Measurements from ENCODE around the gene PDZD4. TPM values are rescaled to one million over a fixed set of nuclear protein-coding genes. Genes with fewer than 3 reads are reported as not detected.

PDZD4 gene
- total and polyA plus RNA-seq, 10 donors = 3.7 to 21.8 (median 10.6) TPM

DNA sequence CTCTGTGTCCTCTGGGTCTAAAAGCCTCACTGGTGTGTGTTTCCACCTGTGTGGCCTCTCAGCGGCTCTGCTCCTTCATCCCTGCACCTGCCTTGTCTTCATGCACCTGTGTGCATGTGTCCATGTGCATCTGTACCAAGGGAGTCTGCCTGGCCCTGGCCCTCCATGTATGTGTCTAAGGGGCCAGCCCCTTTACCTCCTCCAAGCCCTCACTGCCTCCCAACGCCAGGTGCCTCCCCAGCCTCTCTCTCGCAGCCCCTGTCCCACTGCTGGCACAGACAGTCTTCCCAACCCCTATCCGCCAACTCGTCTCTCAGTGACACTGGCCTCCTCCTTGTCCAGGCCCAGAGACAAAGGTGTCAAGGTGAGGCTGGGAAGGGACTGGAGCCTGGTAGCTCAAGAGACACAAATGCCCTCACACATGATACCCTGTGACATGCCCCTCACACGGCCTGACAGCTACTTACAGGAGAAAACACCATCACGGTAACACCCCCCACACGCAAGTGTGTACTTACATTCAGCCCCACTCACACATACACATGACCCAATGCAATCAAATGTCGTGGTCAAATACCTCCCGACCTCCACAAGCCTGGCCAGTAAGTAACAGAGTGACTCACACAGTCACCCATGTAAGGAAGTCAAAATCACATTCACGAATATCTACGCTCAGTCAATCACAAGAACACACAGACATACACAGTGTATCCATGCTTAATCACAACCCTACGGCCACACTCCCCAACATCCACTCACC is 44.2 kb upstream of the PDZD4 start:
- 79 to 91% (median 84%) methylated on average over 10 to 13 of the region's 13 CpGs for WGBS, 5 donors
- peak; percentile 59 for DNase-seq
- H3K27me3 ChIP-seq (replicated peaks in 1 of 7) = peaks cover 0 to 70% (median 30%) of the 10 kb centered on the region in 7 donors

DNA sequence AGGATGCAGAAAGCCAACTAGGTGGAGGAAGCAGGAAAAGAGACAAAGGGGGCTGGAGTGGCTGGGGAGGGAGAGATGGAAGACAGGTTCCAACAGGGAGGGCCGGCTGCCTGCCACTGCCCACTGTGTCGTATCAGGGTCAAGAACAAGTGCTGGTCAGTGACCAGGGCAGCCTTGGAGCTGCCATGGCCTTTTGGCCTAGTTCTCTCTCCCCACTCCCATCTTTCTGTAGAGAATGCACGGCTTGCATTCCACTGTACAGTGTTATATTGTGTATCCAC is 43.7 kb upstream of the PDZD4 start:
- Histone ChIP-seq H3K27ac (no peak overlapping the region), H3K9me3 (no peaks in the 10 kb centered on the region), H3K36me3 (no peaks in the 10 kb centered on the region), H3K4me3 (no peak overlapping the region), H3K27me3 (replicated peaks in 1 of 7) (peaks cover 0 to 68% (median 26%) of the 10 kb centered on the region in 7 donors), H3K4me1 (no peaks in the 10 kb centered on the region)
- peak; percentile 65 for DNase-seq
- intact Hi-C loops (cut with DNase I; ENCODE audit: low total_unique reads) = no loop called here
- WGBS, 5 donors = 28 to 77% (median 49%) methylated on average over 2 to 3 of the region's 3 CpGs
- TF ChIP-seq, protein P1, sequence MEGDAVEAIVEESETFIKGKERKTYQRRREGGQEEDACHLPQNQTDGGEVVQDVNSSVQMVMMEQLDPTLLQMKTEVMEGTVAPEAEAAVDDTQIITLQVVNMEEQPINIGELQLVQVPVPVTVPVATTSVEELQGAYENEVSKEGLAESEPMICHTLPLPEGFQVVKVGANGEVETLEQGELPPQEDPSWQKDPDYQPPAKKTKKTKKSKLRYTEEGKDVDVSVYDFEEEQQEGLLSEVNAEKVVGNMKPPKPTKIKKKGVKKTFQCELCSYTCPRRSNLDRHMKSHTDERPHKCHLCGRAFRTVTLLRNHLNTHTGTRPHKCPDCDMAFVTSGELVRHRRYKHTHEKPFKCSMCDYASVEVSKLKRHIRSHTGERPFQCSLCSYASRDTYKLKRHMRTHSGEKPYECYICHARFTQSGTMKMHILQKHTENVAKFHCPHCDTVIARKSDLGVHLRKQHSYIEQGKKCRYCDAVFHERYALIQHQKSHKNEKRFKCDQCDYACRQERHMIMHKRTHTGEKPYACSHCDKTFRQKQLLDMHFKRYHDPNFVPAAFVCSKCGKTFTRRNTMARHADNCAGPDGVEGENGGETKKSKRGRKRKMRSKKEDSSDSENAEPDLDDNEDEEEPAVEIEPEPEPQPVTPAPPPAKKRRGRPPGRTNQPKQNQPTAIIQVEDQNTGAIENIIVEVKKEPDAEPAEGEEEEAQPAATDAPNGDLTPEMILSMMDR (IDR thresholded peaks at IDR 0.05 in 8 of 11, conservative IDR thresholded peaks at IDR 0.05 in 3 of 11) = no peak
- no peak for TF ChIP-seq POLR2A (IDR thresholded peaks at IDR 0.05)
- no peak for TF ChIP-seq POLR2AphosphoS5 (IDR thresholded peaks at IDR 0.05)

More for the DNA sequence above, 44.2 kb upstream of the PDZD4 start:
- no peaks in the 10 kb centered on the region for H3K4me1 ChIP-seq
- H3K9me3 ChIP-seq = no peaks in the 10 kb centered on the region
- no peaks in the 10 kb centered on the region for H3K36me3 ChIP-seq
- no peak overlapping the region for H3K4me3 ChIP-seq
- intact Hi-C loops (cut with DNase I; ENCODE audit: low total_unique reads) = no loop called here
- TF ChIP-seq POLR2A (IDR thresholded peaks at IDR 0.05) (no peak), POLR2AphosphoS5 (IDR thresholded peaks at IDR 0.05) (no peak)
- TF ChIP-seq, protein P1 (IDR thresholded peaks at IDR 0.05 in 8 of 11, conservative IDR thresholded peaks at IDR 0.05 in 3 of 11) = no peak
- no peak overlapping the region for H3K27ac ChIP-seq

DNA sequence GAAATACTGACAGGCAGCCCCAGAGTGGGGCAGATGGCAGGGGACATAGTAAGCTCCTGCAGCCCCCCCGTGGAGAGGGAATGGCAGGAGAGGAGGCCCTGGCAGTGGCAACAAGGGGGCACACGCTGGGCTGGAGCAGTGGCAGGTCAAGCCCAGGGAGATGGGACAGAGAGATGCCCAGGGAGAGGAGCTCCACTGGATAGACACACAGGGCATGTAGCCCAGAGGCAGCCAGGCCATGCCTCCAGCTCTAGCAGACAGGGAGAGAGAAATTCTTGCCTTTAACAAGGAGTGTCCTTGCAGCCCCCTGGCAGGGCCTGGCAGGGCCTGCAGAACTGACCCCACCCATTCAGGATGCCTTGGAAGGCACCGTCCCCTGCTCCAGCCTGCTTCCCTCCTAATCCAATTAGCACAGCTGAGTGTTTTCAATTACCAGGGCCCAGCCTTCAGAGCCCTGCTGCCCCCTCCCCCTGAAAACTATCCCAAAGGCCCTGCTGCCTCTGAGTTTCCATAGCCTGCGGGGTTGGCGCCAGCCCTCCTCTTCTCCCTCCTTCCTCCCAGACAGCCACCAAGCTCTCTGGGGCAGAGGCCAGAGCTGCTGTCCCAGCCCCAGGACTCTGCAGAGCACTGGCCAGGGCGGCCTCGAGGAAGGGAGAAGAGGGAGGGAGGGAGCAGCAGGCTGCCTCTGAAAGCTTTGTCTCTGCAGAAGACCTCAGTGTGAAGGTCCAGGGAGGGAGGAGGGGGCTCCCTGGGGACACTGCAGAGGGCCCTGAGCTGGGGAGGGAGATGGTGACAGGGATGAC is 43.1 kb upstream of the PDZD4 start:
- Histone ChIP-seq H3K4me1 (no peaks in the 10 kb centered on the region), H3K36me3 (no peaks in the 10 kb centered on the region), H3K27ac (no peak overlapping the region), H3K4me3 (no peak overlapping the region), H3K9me3 (no peaks in the 10 kb centered on the region), H3K27me3 (replicated peaks in 1 of 7) (peaks cover 0 to 62% (median 24%) of the 10 kb centered on the region in 7 donors)
- intact Hi-C loops (cut with DNase I; ENCODE audit: low total_unique reads) = no loop called here
- peak; percentile 68 for DNase-seq
- TF ChIP-seq POLR2AphosphoS5 (IDR thresholded peaks at IDR 0.05) = no peak
- TF ChIP-seq, protein P1 (IDR thresholded peaks at IDR 0.05 in 8 of 11, conservative IDR thresholded peaks at IDR 0.05 in 3 of 11) = no peak
- 27 to 47% (median 43%) methylated on average over 3 to 7 of the region's 7 CpGs for WGBS, 5 donors

All from spleen (tissue), 11 donors.